ENCODE measurements around the gene PXK.

Gene PXK

DNA sequence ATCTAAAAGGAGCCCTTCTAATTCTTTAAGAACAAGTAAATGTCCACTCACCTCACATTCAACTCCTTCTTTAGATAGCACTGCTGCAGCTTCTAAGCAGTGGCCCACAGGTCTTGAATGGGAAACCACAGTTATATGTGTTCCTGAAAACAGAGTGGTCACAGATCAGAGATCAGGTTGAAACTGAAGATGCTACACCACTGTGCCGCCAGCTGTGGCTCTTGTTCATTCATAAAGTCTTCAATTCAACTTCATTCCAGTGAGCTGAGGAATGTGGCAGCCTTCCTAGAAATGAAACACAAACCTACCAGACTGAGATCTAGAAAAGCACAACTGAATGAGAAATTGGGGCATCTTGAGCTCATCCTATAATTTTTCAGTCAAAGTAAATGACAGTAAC lies 97.0 kb downstream of the PXK start:
- Histone ChIP-seq H3K9me3 (replicated peaks; ENCODE audit: insufficient read depth, low read length) (no peaks in the 10 kb centered on the region), H3K9ac (ENCODE audit: low read length) (no peak overlapping the region), H2AFZ (ENCODE audit: low read length) (no peak overlapping the region), H3K27me3 (replicated peaks; ENCODE audit: insufficient read depth, low read length) (no peaks in the 10 kb centered on the region), H3F3A (ENCODE audit: insufficient read depth, low read length) (no peaks in the 10 kb centered on the region), H3K79me2 (ENCODE audit: low read length) (peaks cover 20% of the 10 kb centered on the region), H3K4me2 (ENCODE audit: low read depth, low read length) (no peak overlapping the region), H3K9me2 (replicated peaks; ENCODE audit: insufficient read depth, low read length) (no peaks in the 10 kb centered on the region), H3K4me3 (ENCODE audit: low read length) (no peak overlapping the region), H3K4me1 (ENCODE audit: low read length) (peaks cover 5% of the 10 kb centered on the region), H4K20me1 (ENCODE audit: insufficient read depth, low read length) (no peaks in the 10 kb centered on the region), H3K36me3 (replicated peaks; ENCODE audit: insufficient read depth, low read length) (peaks cover 4% of the 10 kb centered on the region; the same call in 1 of the 2 replicates), H3K27ac (ENCODE audit: low read length) (no peak overlapping the region)
- TF ChIP-seq, protein P1, sequence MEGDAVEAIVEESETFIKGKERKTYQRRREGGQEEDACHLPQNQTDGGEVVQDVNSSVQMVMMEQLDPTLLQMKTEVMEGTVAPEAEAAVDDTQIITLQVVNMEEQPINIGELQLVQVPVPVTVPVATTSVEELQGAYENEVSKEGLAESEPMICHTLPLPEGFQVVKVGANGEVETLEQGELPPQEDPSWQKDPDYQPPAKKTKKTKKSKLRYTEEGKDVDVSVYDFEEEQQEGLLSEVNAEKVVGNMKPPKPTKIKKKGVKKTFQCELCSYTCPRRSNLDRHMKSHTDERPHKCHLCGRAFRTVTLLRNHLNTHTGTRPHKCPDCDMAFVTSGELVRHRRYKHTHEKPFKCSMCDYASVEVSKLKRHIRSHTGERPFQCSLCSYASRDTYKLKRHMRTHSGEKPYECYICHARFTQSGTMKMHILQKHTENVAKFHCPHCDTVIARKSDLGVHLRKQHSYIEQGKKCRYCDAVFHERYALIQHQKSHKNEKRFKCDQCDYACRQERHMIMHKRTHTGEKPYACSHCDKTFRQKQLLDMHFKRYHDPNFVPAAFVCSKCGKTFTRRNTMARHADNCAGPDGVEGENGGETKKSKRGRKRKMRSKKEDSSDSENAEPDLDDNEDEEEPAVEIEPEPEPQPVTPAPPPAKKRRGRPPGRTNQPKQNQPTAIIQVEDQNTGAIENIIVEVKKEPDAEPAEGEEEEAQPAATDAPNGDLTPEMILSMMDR (IDR thresholded peaks at IDR 0.05; ENCODE audit: low read length): no peak
- TF ChIP-seq EZH2phosphoT487 (IDR thresholded peaks at IDR 0.05; ENCODE audit: low read length) (no peak), EZH2 (optimal IDR thresholded peaks at IDR 0.05; ENCODE audit: low read depth, low read length) (no peak)
- peak; percentile 12 for DNase-seq

DNA sequence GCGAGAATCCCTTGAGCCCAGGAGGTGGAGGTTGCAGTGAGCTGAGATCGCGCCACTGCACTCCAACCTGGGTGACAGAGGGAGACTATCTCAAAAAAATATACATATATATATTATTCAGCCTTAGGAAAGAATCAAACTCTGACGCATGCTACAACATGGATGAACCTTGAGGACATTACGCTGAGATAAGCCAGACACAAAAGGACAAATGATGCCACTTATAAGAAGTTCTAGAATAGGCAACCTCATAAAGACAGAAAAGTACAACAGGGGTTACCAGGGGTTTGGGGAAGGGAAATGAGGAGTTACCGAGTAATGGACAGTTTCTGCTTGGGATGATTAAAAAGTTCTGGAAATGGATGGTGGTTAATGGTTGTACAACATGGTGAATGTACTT lies 100.2 kb downstream of the PXK start:
- TF ChIP-seq EZH2 (optimal IDR thresholded peaks at IDR 0.05; ENCODE audit: low read depth, low read length) (no peak), EZH2phosphoT487 (IDR thresholded peaks at IDR 0.05; ENCODE audit: low read length) (no peak)
- TF ChIP-seq, protein P1 (IDR thresholded peaks at IDR 0.05; ENCODE audit: low read length): no peak
- H3K79me2 ChIP-seq (ENCODE audit: low read length): peaks cover 20% of the 10 kb centered on the region

DNA sequence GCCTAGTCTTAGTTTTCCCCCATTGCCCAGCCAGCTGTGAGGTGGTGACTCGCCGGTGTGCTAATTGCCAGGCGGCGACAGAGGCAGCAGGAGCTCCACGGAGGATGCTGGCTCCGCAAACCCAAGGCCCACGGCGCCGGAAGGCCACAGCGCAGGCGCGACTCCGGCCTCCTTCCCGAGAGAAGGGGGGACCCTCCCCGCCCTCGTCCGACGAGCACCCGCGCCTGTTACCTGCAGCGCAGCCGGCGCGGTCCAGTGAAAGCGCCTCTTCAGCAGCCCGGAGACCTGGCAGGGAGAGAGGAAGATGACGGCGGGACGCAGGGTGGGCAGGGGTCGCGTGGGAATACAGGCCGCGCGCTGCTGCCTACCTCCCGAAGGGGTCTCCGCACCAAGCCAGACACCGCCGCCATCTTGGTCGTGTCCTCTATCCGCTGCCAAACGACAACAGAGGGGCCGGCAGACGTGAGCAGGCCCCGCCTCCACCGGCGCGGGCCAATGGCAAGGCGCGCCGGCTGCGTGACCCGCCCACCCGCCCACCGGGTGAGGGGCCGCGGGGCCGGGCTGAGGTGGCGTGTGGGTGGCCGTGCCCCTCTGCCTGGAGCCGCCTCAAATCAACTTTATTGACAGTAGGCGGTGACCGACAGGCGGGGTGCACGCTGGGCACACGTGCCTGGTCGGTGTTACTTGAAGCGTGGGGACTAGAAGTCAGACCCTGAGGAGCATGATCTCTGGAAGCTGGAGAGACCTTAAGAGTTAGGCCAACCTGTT lies 100.9 kb downstream of the PXK start, which contains the start of gene PDHB:
Gene PDHB, minus strand, starts transcription at position 433 of the 768 bp plus-strand sequence. Its CDS starts 23 bp downstream, at position 410.
- H2AFZ ChIP-seq (ENCODE audit: low read length): peak within 1 kb of the TSS; percentile 93
- H3K9ac ChIP-seq (ENCODE audit: low read length): peak within 1 kb of the TSS; percentile 88
- H3K4me2 ChIP-seq (ENCODE audit: low read depth, low read length): peak within 1 kb of the TSS; percentile 96
- no peak for TF ChIP-seq EZH2phosphoT487 (IDR thresholded peaks at IDR 0.05; ENCODE audit: low read length)
- no peak for TF ChIP-seq EZH2 (optimal IDR thresholded peaks at IDR 0.05; ENCODE audit: low read depth, low read length)
- TF ChIP-seq, protein P1 (IDR thresholded peaks at IDR 0.05; ENCODE audit: low read length): no peak
- H3K79me2 ChIP-seq (ENCODE audit: low read length): peaks cover 20% of the 10 kb centered on the region
- H3K27ac ChIP-seq (ENCODE audit: low read length): peak within 1 kb of the TSS; percentile 69; the same call in 1 of the 2 replicates
- H3K9me3 ChIP-seq (replicated peaks; ENCODE audit: insufficient read depth, low read length): no peaks in the 10 kb centered on the region
- H3K27me3 ChIP-seq (replicated peaks; ENCODE audit: insufficient read depth, low read length): no peaks in the 10 kb centered on the region
- DNase-seq: peak; percentile 93
- H4K20me1 ChIP-seq (ENCODE audit: insufficient read depth, low read length): no peaks in the 10 kb centered on the region
- H3K4me1 ChIP-seq (ENCODE audit: low read length): peaks cover 5% of the 10 kb centered on the region
- H3K36me3 ChIP-seq (replicated peaks; ENCODE audit: insufficient read depth, low read length): peaks cover 4% of the 10 kb centered on the region; the same call in 1 of the 2 replicates
- H3K9me2 ChIP-seq (replicated peaks; ENCODE audit: insufficient read depth, low read length): no peaks in the 10 kb centered on the region
- peak within 1 kb of the TSS; percentile 95 for H3K4me3 ChIP-seq (ENCODE audit: low read length)
- no peaks in the 10 kb centered on the region for H3F3A ChIP-seq (ENCODE audit: insufficient read depth, low read length)

More for the DNA sequence above, 100.2 kb downstream of the PXK start:
- Histone ChIP-seq H3K4me1 (ENCODE audit: low read length) (peaks cover 5% of the 10 kb centered on the region), H2AFZ (ENCODE audit: low read length) (peak overlapping the region; percentile 93), H3K9me2 (replicated peaks; ENCODE audit: insufficient read depth, low read length) (no peaks in the 10 kb centered on the region), H3K27ac (ENCODE audit: low read length) (no peak overlapping the region; the same call in 1 of the 2 replicates), H3K36me3 (replicated peaks; ENCODE audit: insufficient read depth, low read length) (peaks cover 4% of the 10 kb centered on the region; the same call in 1 of the 2 replicates), H3K4me2 (ENCODE audit: low read depth, low read length) (peak overlapping the region; percentile 96), H3K4me3 (ENCODE audit: low read length) (peak overlapping the region; percentile 95), H4K20me1 (ENCODE audit: insufficient read depth, low read length) (no peaks in the 10 kb centered on the region), H3F3A (ENCODE audit: insufficient read depth, low read length) (no peaks in the 10 kb centered on the region), H3K9me3 (replicated peaks; ENCODE audit: insufficient read depth, low read length) (no peaks in the 10 kb centered on the region), H3K27me3 (replicated peaks; ENCODE audit: insufficient read depth, low read length) (no peaks in the 10 kb centered on the region), H3K9ac (ENCODE audit: low read length) (peak overlapping the region; percentile 88)
- DNase-seq: no peak
